Measurements from ENCODE around the gene HINFP. TPM values are rescaled to one million over a fixed set of nuclear protein-coding genes. Genes with fewer than 3 reads are reported as not detected.
A peak's percentile ranks its signal among the peaks of the same experiment; 100 is the strongest.

The HINFP gene
- total RNA-seq, 1 experiment from 2014 or later = 42.4 TPM

GRCh38 chr11:119167933-119168332, 46.6 kb downstream of the HINFP start:
- no peak overlapping the region for H3T11ph ChIP-seq (ENCODE audit: low read length)
- Mint-ChIP-seq H3K27me3 (ENCODE audit: low read depth) (peaks cover 2% of the 10 kb centered on the region; the same call in 1 of the 2 replicates), H3K27ac (0 out of 7 replicates have a peak overlapping the region, but pooled peaks of 2 of the 3 experiments have one; percentile 32 to 55), H3K9me3 (peaks cover 0 to 3% of the 10 kb centered on the region in 2 experiments; a peak in 1 of 5 replicates), H3K4me3 (peak overlapping the region; percentile 78 to 83), H3K4me1 (peaks cover 24 to 33% of the 10 kb centered on the region in 2 experiments), H3K36me3 (ENCODE audit: insufficient read depth in 1 of 3, low read depth in 3 of 3) (0 out of 7 replicates have a peak, but pooled peaks cover 0 to 4% (median 0%) of the 10 kb centered on the region in 3 experiments)
- no peak overlapping the region for H3K4ac ChIP-seq (ENCODE audit: low read depth, low read length)
- no CpG with 5 or more reads among the region's 6 CpGs for WGBS (ENCODE audit: extremely low coverage, insufficient read length, low lambda C conversion rate)
- H3K14ac ChIP-seq (ENCODE audit: insufficient read depth, low read length) = no peak overlapping the region
- H3K18ac ChIP-seq (ENCODE audit: insufficient read length, low read depth, low read length) = no peak overlapping the region
- H2BK120ac ChIP-seq (ENCODE audit: low read depth, low read length, poor library complexity, severe bottlenecking) = no peak overlapping the region
- H3K56ac ChIP-seq (ENCODE audit: insufficient read length, low read depth, low read length) = no peak overlapping the region
- peaks cover 3% of the 10 kb centered on the region; the same call in 1 of the 2 replicates for H3K4me1 ChIP-seq (ENCODE audit: insufficient read depth, low read length)
- no peak overlapping the region for H2AK5ac ChIP-seq (ENCODE audit: insufficient read length, low read length)
- H3K23me2 ChIP-seq (ENCODE audit: insufficient read length, low read depth, low read length, poor library complexity, severe bottlenecking) = peaks cover 2% of the 10 kb centered on the region
- H4K91ac ChIP-seq (ENCODE audit: insufficient read length, low read depth, low read length) = no peak overlapping the region
- no peaks in the 10 kb centered on the region for H4K20me1 ChIP-seq (ENCODE audit: control insufficient read depth, insufficient read depth, insufficient read length)
- no peaks in the 10 kb centered on the region for H3K9me3 ChIP-seq (ENCODE audit: control insufficient read depth, low read depth, low read length)
- no peak overlapping the region for H2BK20ac ChIP-seq (ENCODE audit: low read depth, low read length, poor library complexity, severe bottlenecking)
- no peaks in the 10 kb centered on the region for H3K27me3 ChIP-seq (ENCODE audit: insufficient read depth, low read length)
- H2BK12ac ChIP-seq (ENCODE audit: insufficient read length, low read depth, low read length) = no peak overlapping the region
- no peak for DNase-seq
- no peak for TF ChIP-seq CTCF (conservative IDR thresholded peaks at IDR 0.05)
- H3K4me2 ChIP-seq (ENCODE audit: insufficient read depth, insufficient read length, low read length) = no peak overlapping the region
- no peak overlapping the region for H4K5ac ChIP-seq (ENCODE audit: insufficient read length, low read depth, low read length)
- H3K79me2 ChIP-seq (ENCODE audit: insufficient read depth, low read length) = no peaks in the 10 kb centered on the region
- H2BK15ac ChIP-seq (ENCODE audit: low read depth, low read length) = no peak overlapping the region
- H2AFZ ChIP-seq (ENCODE audit: low read length) = no peak overlapping the region
- no peak overlapping the region for H3K9ac ChIP-seq (ENCODE audit: extremely low read depth, insufficient read length, low read length)
- no peaks in the 10 kb centered on the region for H3K79me1 ChIP-seq (ENCODE audit: insufficient read depth, low read depth, low read length, poor library complexity, severe bottlenecking)
- no peak overlapping the region for H2BK5ac ChIP-seq (ENCODE audit: insufficient read length, low read length)
- no peak overlapping the region for H3K23ac ChIP-seq (ENCODE audit: insufficient read length, low read depth, low read length)
- H4K8ac ChIP-seq (replicated peaks; ENCODE audit: insufficient read length, low read depth, low read length) = no peak overlapping the region
- H3K27ac ChIP-seq (ENCODE audit: insufficient read length, low read depth, low read length) = no peak overlapping the region

All from H9 (cell line).